Activated CD4-positive, alpha-beta T cell treated with anti-CD3 and anti-CD28 coated beads, Interleukin-2, amount 50 U/mL, for 4 hours (primary cell): ENCODE data around the gene TMEM141.
"Not testable (repeated sequence)": the region's sequence is repeated elsewhere in the genome, so short reads cannot be mapped to it uniquely, and the experiment has no call there.

ENCODE experiments used
- DNase-seq, 2 experiments: peaks; one replicate each; pipeline ENCODE4 v3.0.0-alpha.2; 2020

Gene TMEM141

DNA sequence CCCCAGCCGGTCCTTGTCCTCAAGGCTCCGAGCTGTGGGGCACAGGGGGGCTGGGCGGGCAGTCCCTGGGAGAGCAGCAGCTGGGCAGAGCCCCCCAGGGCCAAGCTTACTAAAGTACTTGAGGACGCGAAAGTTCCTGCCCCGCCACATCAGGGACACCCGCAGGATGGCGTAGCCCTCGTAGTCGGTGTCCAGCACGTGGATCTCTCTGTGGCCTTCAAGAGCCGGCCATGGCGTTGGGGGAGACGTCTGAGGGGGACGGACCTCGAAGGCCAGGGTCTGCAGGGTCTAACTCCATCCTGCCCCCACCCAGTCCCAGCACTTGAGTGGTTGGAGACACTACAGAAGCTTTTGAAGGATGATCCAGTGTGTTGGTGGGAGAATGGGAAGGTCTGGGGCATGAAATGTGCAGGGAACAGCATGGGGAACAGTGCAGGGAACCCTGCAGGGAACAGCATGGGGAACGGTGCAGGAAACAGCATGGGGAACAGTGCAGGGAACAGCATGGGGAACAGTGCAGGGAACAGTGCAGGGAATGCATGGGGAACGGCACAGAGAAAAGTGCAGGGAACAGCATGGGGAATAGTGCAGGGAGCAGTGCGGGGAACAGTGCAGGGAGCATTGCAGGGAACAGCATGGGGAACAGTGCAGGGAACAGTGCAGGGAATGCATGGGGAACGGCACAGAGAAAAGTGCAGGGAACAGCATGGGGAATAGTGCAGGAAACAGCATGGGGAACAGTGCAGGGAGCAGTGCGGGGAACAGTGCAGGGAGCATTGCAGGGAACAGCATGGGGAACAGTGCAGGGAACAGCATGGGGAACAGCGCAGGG, 35.6 kb upstream of the TMEM141 start:
- not testable (repeated sequence) for DNase-seq

DNA sequence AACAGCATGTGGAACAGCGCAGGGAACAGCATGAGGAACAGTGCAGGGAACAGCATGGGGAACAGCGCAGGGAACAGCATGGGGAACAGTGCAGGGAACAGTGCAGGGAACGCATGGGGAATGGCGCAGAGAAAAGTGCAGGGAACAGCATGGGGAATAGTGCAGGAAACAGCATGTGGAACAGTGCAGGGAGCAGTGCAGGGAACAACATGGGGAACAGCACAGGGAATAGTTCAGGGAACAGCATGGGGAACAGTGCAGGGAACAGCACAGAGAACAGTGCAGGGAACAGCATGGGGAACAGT, 35.1 kb upstream of the TMEM141 start:
- no peak for DNase-seq

DNA sequence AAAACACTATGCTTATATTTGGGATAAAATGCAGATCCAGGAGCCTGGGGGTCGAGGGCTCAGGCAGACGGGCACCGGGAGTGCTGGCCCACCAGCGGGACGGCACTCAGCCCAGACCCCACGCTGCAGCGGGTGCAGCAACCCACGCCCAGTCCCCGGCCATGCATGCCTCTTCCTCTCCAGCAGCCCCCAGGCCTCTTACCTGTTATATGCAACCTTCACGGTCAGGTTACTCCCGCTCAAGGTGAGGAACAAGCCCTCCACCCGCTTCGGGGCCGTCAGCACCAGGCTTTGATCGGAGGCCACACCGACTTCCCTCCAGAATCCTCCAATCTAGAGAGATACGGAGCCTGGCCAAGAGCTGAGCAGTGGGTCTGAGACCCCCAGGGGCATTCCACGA, 34.3 kb upstream of the TMEM141 start:
- DNase-seq: no peak

DNA sequence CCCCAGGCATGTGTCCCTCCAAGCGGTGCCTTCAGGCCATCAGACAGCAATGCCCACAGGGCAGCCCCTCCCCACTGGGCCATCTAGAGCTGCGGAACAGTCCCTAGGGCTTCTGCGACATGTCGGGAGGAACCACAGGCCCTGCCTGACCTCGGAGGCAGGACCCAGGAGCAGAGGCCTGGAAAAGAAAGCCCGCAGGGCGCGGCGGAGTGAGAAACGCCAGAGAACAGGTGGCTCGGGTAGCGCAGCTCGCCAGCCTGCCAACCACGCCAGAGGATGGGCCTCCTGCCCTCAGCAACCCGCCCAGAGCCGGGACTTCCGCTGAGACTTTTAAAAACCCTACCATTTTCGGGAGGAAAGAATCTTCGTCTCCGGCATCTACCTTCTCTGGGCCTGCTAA, 33.8 kb upstream of the TMEM141 start:
- no peak for DNase-seq

DNA sequence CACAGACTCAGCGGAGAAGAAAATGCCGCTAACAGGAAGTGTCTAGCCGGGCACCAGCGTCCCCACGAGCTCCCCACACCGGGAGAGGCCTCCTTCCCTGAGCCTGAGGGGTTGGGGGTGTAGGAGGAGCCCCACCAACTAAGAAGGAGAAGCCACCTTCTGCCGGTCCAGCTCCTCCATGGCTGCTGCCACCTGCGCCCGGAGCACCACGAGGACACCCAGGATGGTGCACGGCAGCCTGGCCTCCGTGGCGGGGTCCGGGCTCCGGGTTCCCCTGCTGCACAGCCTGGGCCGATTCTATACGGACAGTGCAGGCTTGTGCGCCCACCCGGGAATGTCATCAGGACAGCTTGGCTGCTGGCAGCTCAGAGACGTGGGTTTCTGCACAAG, 33.4 kb upstream of the TMEM141 start:
- no peak for DNase-seq

DNA sequence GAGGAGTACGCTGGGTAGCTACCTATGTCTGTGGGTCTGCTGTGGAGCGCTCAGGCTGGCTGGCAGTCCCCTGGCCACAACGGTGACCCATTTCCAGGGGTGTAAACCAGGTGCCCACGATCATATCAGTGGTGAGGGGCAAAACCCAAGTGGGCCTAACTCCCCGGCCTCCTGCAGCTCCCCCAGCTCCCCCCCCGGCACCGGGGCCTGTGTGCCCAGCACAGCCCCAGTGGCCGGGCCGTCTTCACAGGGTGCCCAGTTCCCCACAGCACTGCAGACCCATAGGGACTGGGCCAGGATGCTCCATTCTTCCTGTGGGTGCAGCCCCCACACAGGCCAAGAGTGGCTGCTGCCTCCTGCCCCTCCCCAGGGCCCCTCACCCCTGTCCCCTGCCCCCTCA, 32.1 kb upstream of the TMEM141 start:
- DNase-seq: no peak

DNA sequence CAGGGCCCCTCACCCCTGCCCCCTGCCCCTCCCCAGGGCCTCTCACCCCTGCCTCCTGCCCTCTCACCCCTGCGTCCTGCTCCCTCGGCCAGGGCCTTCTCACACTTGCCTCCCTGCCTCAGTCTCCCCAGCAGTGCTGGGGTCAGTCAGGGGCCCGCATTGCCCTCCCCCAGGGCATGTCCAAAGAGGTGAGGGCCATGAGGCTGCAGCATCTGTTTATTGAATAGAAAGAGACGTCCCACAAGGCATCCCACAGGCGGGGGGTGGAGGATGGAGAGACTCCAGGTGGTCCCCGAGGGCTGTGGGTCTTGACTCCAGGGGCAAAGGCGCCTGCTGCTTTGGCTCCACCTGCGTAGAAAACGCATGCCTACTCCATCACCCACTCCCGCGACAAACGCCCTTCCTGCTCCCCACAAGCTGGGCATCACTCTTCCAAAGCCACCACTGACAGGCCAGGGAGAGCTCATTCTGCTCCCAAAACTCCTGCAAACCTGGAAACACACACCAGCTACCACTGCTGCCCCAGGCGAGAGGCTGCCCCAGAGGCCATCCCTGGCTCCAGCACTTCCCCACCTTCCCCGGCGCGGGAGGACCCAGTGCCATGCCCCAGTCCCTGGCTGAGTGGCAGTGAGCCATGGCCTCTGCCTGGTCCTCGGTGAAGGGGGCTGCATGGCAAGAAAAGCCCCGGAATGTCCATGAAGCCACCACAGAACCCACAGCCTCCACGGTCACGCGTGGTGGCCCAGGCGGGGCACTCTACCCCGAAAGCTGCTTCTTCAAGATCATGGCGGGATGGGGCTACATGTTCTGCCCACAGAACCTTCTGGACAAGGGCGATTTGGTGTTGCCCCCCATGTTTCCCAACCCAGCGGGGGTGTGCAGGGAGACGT, 31.5 kb upstream of the TMEM141 start:
- no peak for DNase-seq

DNA sequence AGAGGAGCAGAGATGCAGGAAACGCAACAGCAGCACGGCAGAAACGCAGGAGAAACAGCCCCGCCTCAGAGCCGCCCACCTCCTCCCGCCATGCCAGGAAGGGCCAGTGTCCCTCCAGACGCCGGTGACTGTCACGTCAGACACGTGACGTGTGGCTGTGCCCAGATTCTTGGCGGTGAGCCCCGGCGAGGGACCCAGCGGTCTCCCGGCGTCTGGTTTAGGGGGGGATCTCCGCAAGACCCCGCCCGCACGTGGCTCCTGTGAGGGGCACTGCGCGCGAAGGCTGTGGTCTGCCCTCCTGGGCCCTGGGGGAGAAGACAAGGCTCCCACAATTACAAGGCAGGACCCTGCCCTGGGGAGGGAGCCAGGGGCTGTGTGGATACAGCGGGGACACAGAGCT, 30.7 kb upstream of the TMEM141 start:
- no peak for DNase-seq

DNA sequence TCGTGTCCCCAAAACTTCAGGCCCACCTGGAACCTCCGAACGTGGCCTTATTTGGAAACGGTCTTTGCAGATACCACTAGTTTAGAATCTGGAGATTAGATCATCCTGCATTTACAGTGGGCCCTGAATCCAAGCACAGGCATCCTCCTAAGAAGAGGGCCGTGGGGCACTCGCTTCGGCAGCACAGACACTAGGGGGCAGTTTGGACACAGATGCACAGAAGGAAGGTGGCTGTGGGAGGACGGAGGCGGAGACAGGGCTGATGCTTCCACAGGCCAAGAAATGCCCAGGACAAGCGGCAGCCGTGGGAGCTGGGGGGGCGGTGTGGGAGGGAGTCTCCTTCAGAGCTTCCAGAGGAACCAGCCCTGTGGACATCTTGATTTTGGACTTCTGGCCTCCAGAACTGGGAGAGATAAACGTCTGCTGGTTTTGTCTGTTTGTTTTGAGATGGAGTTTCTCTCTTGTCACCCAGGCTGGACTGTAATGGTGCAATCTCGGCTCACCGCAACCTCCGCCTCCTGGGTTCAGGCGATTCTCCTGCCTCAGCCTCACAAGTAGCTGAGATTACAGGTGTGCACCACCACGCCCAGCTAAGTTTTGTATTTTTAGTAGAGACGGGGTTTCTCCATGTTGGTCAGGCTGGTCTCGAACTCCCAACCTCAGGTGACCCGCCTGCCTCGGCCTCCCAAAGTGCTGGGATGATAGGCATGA, 30.2 kb upstream of the TMEM141 start:
- DNase-seq: not testable (repeated sequence)

DNA sequence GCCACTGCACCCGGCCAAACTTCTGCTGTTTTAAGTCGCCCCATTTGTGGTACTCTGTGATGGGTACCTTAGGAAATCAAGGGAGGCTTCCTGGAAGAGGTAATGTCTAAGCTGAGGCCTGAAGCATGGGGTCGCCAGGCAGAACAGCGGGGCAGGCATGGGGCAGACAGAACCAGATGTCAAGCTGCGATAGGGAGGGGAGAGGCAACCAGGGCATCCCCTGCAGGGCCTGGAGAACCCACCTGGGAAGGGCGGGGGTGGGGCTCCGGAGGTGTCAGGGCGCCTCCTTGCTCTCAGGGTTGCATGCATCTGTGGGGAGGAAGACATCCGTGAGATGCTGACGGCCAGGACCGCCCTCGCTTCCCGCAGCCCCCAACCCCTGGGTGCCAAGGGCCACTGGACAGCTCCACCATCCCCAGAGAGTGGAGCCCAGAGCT, 29.6 kb upstream of the TMEM141 start:
- DNase-seq: no peak

DNA sequence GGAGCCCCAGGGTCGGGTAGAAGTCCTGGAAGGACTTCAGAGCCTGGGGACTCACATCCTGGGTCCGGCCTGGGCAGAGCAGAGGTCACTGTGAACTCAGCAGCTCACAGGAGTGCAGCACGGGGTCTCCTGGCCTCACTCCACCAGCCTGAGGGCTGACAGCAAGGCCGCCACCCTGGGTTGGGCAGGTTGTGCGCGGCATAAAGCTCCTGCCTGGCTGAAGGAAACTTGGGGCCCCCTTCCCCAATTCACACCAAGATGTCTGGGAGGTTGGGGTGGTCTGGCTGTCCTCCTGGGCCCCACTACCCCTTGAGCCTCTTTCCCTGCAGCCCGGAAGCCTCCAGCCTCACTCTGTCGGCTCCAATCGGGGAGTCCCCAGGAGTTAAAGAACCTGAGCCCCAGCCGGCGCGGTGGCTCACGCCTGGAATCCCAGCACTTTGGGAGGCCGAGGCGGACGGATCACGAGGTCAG, 28.9 kb upstream of the TMEM141 start:
- DNase-seq: no peak

DNA sequence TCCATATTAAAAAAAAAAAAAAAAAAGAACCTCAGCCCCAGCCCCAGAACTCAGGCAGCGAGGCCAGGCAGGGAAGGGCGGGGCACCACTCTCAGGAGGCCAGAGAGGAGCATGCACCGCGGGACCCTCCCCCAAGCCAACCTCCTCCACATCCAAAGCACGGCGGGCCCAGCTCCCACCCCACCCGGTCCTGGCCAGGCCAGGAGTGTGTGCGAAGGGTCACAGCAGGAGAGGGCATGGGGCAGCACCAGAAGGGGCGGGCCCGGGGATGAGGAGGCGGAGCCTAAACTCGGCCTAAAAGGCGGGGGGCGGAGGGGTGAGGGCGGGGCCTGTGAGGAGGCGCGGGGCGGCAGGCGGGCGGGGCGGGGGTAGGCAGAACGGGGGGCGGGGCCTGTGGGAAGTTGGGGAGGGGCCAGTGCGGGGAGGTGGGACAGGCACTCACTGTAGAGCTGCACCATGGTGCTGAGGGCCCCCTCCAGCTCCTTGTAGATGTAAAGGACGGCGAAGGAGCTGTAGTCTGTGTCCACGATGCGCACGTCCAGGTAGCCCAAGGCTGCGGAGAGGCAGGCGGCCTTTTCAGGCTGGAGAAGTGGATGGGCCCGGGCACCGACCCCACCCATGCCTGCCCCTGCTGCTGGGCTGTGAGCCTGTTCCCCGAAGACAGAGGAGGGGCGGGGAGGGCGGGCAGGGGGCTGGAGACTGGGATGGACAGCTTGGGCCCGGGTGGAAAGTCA, 28.1 kb upstream of the TMEM141 start:
- DNase-seq: peak; percentile 17 to 22

DNA sequence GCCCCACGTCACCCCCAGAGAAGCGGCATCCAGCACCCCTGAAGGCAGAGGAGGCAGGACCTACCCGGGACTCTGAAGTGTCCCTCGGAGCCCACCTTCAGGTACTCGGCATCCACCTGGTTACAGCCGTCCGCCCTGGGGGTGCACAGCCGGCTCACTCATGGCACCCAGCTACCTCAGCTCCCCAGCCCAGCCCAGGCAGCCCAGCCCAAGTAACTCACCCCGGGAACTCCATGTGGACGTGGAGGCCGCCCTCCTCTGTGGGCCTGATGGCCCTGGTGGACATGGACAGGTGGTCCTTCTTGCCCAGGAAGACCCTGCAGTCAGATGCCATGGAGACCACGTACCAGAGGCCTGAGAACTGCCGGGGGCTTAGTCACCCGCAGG, 27.5 kb upstream of the TMEM141 start:
- DNase-seq: no peak

DNA sequence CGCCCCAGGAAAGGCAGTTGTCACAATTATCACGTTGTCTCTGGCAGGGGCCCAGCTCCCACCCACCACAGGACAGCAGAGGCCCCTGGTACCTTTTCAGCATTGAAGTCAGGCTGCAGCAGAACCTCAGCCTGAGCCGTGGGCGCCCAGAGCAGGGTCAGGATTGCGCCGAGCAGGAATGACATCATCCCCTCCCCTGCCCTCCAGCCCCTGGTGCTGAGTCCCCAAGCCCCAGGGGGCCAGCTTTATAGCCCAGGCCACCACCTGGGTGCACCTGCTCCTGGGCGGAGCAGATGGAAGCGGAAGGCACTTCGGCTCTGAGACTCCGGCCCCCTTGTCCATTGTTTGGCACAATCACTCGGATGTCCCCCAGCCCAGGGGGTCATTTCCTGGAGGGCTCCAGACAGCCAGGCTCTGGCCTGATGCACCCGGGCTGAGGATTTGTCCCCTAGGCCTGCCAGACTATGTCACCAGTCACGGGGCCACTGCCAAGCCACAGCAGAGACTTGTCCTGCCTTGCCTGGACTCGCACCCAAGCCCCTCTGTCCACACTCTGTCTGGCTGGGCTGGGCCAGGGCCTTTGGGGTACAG, 26.7 kb upstream of the TMEM141 start, which contains the start of gene LCN15:
Gene LCN15, minus strand, starts transcription at position 218 of the 591 bp plus-strand sequence. Its CDS starts 30 bp downstream, at position 188.
- no peak for DNase-seq

DNA sequence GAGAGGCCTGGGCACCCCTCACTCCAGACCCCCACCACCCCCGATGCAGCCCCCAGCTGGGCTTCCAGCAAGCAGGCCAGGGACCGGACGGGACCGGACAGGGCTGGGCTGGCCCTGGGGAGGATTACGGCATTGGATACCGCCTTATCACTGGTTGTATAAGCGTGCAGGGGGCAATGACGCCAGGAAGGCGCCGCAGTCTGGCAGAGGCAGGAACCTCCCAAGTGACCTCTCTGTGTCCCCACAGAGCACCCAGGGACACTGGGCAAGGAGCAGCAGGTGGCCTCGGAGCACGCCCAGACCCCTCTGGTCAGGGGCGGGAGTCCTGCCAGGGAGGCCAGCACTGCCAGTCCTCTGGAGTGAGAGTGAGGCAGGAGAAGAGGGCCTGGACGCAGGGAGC, 26.1 kb upstream of the TMEM141 start:
- DNase-seq: no peak

DNA sequence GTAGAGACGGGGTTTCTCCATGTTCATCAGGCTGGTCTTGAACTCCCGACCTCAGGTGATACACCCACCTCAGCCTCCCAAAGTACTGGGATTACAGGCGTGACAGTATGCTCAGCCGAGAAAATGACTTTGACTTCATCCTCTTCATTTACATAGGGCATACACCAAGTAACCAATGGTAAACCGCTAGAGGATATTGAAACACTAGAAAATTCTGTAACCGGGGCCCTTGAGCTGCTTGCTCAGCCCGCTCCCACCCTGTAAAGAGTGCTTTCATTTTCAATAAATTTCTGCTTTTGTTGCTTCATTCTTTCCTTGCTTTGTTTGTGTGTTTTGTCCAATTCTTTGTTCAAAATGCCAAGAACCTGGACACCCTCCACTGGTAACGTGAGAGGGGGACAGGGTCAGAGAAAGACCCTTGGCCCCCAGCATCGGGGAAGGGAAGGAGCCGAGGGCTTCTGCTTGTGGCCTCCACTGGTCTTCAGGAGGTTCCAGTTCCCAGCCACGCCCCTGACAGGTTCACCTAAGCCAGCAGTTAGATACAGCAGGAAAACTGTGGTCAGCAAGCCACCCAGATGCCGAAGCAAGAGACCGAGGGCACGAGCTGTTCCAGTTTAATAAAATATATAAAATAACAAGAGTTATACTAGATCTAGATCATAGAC, 25.3 kb upstream of the TMEM141 start:
- not testable (repeated sequence) for DNase-seq

DNA sequence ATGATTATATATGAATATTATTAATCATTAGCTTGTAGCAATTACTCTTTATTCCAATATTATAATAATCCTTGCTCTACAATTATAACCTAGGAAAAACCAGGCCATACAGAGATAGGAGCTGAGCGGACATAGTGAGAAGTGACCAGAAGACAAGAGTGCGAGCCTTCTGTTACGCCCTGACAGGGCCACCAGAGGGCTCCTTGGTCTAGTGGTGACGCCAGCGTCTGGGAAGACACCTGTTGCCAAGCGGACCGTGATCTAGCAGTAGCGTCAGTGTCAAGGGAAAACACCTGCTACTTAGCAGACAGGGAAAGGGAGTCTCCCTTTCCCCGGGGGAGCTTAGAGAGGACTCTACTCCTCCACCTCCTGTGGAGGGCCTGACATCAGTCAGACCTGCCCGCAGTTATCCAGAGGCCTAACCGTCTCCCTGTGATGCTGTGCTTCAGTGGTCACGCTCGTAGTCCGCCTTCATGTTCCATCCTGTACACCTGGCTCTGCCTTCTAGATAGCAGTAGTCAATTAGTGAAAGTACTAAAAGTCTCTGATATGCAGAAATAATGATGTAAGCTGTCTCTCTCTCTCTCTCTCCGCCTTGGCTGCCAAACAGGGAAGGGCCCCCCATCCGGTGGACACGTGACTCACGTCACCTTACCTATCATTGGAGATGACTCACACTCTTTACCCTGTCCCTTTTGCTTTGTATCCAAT, 24.6 kb upstream of the TMEM141 start:
- peak; percentile 24 for DNase-seq

DNA sequence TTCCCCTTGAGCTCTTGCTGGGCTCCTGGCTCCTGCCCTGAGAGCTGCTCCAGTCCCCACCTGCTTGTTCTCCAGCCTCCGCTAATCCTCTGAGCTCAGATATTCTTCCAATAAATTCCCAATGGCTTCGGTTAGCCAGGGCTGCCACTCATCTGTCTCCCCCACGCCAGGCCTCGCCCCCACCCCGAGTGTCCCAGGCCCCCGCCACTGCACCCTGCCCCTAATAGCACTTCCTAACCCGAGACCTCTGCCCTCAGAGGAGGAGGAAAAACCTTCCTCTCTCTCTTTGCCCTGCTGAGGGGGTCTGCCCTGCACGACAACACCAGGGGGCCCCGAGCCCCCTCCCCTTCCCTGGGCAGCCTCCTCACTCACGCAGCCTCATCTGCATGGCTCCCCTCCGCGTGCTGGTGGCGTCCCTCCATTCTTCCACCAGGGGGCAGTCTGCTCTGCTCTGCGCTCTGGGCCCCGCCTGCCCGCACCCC, 21.4 kb upstream of the TMEM141 start:
- peak; percentile 41 for DNase-seq

DNA sequence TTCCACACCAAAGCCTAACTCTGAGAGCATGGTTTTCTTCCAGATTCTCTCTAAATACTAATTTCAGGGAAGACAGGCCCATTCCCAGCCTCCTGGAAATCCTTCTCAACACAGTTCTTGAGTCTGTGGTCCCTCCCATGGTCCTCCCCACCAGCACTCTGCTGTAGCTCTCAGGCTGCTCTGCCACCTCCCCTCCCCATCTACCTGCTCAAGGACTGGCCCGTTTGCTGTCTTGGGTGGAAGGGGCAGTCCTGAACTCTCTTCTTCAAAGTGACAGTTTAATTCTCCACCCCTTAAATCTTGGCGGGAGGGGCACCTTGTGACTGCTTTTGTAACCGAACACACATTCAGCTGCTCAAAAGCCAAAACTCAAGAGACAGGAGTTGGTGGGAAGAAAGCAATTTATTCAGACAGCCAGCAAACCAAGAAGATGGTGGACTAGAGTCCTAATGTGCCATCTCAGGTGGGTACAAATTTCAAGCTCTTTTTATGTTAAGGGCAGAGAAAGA, 19.2 kb upstream of the TMEM141 start:
- DNase-seq: no peak

DNA sequence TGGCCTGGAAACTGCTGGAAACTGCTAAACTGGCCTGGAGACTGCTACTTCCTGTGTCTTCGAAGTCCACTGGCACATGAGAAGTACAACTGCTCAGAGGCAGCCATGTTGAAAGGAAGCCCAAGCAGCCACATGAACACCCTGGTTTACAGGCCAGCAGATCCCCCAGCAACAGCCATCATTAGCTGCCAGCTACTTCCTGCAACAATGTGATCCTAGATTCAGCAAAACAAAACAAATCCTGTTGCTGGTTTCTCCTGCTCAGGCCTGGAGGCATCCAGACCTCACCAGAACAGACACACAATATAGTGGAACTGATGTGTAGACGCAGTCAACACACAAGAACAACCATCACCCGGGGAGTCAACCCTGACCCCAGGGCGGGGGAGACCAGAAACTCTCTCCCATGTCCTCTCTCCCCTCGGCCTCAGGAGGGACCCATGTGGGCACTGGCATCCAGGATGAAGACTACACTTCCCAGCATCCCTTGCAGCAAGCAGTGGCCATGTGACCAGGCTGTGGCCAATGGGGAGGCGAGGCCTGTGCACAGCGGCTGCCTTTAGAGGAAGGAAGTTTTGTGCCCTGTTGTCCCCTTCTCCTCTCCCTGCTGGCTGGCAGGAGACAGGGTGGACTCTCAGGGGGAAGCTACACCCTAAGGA, 17.6 kb upstream of the TMEM141 start:
- no peak for DNase-seq
